Transverse colon (tissue), 4 donors: Measurements from ENCODE around the gene AOPEP. TPM values are rescaled to one million over a fixed set of nuclear protein-coding genes. Genes with fewer than 3 reads are reported as not detected.
A peak's percentile ranks its signal among the peaks of the same experiment; 100 is the strongest.

Source experiments
- DNase-seq: peaks from one replicate; pipeline ENCODE4 v3.0.0-alpha.2; 2019
- H3K27ac ChIP-seq, 4 donors: fragments of 200-600 bp; sonication (generic); 2 replicates each; pipeline ENCODE4 v1.5.1; 2016 to 2018; ENCODE audit warnings: inconsistent platforms in 4 of 4
- H3K27me3 ChIP-seq: fragments of 200-600 bp; sonication (generic); 2 replicates; pipeline ENCODE4 v1.5.1; 2017; ENCODE audit warnings: inconsistent platforms
- H3K36me3 ChIP-seq, 4 donors: fragments of 200-600 bp; sonication (generic); 2 replicates each; pipeline ENCODE4 v1.5.1; 2017 to 2019; ENCODE audit warnings: inconsistent platforms in 4 of 4
- H3K4me1 ChIP-seq, 4 donors: fragments of 200-600 bp; sonication (generic); 2 replicates each; pipeline ENCODE4 v1.5.1; 2017 to 2020; ENCODE audit warnings: inconsistent platforms in 4 of 4
- H3K4me3 ChIP-seq, 4 donors: fragments of 200-600 bp; sonication (generic); 1 replicate in 1 of 4; 2 replicates in 3 of 4; pipeline versions ENCODE4 v1.5.1 to v1.6.1; 2017 to 2019; ENCODE audit warnings: inconsistent platforms in 4 of 4
- H3K9me3 ChIP-seq, 2 donors: fragments of 200-600 bp; sonication (generic); 2 replicates each; pipeline ENCODE4 v1.5.1; 2017 to 2019; ENCODE audit warnings: inconsistent platforms in 2 of 2
- CTCF ChIP-seq, 5 experiments: fragments of 200-600 bp in 3 of 5; fragments of 450-650 bp in 2 of 5; sonication (generic) in 3 of 5; IDR thresholded peaks; 1 replicate in 2 of 5; 2 replicates in 3 of 5; pipeline ENCODE4 v1.5.1; 2016 to 2017; ENCODE audit warnings: antibody characterized with exemption in 5 of 5, inconsistent platforms in 3 of 5, mild to moderate bottlenecking in 2 of 5, moderate library complexity in 1 of 5
- EP300 ChIP-seq: sonication (generic); formaldehyde crosslinking; IDR thresholded peaks from one replicate; pipeline ENCODE4 v1.6.1; 2017; ENCODE audit warnings: antibody characterized with exemption, low read depth
- POLR2A ChIP-seq: fragments of 450-650 bp; IDR thresholded peaks from one replicate; pipeline ENCODE4 v1.6.1; 2016; ENCODE audit warnings: antibody characterized with exemption, mild to moderate bottlenecking, moderate library complexity
- POLR2AphosphoS5 ChIP-seq, 3 donors: sonication (generic); formaldehyde crosslinking; IDR thresholded peaks; one replicate each; pipeline ENCODE4 v1.6.1; 2016; ENCODE audit warnings: antibody characterized with exemption in 3 of 3
- WGBS, 2 donors: methylation state at CpG; one replicate each; pipeline ENCODE4 v1.1.5; 2018; ENCODE audit warnings: low coverage in 1 of 2; 5-methylcytosine and 5-hydroxymethylcytosine counted together
- in situ Hi-C, 4 donors: fragments of 200-750 bp; cut with MboI; loops; one replicate each; pipeline versions ENCODE4 v1.15.0 to v1.15.1; 2017; ENCODE audit warnings: low sequenced_read_pairs in 3 of 4, low pct_ligation_motif_present in 1 of 4, low pct_unique_long_range_greater_than_20kb in 1 of 4
- intact Hi-C: fragments of 100-400 bp; cut with DNase I; formaldehyde crosslinking; loops from one replicate; pipeline ENCODE4 v1.15.1; 2023; ENCODE audit warnings: low total_unique reads
- total RNA-seq, 4 donors: library from RNA; depleted of rRNA; stranded (reverse); fragments of >200 nt; gene quantifications; one replicate each; pipeline ENCODE4 v1.1.0, GENCODE V29; 2016

AOPEP gene
- total RNA-seq, 4 donors from 2014 or later: 53.0 to 129 (median 92.7) TPM

- in situ Hi-C loops (no loop called here), intact Hi-C loops (no loop called here)
- peaks cover 0 to 9% (median 3%) of the 10 kb centered on the region in 4 donors for H3K36me3 ChIP-seq
- H3K27ac ChIP-seq: peak overlapping the region; percentile 74 to 91 (median 83)
- no peaks in the 10 kb centered on the region for H3K27me3 ChIP-seq
- H3K4me3 ChIP-seq: no peak overlapping the region
- peaks cover 17 to 94% (median 58%) of the 10 kb centered on the region in 4 donors for H3K4me1 ChIP-seq
- TF ChIP-seq EP300 (no peak), POLR2AphosphoS5 (IDR thresholded peaks at IDR 0.05) (no peak), POLR2A (no peak), CTCF (IDR thresholded peaks at IDR 0.05) (no peak)
- H3K9me3 ChIP-seq: no peaks in the 10 kb centered on the region
- no peak for DNase-seq
- WGBS, 2 donors: 60% methylated on average over 12 of the region's 13 CpGs; no CpG with 5 or more reads in 1 of the 2 donors
These were observed 335.6 kb downstream of the AOPEP start for GRCh38 chr9:95061916-95062595.

- H3K36me3 ChIP-seq: peaks cover 0 to 9% (median 4%) of the 10 kb centered on the region in 4 donors
- in situ Hi-C loops: no loop called here
- peak overlapping the region; percentile 74 to 91 (median 83) for H3K27ac ChIP-seq
- peaks cover 17 to 95% (median 54%) of the 10 kb centered on the region in 4 donors for H3K4me1 ChIP-seq
- TF ChIP-seq POLR2A (no peak), CTCF (IDR thresholded peaks at IDR 0.05) (no peak), EP300 (no peak), POLR2AphosphoS5 (IDR thresholded peaks at IDR 0.05) (no peak)
- no peak for DNase-seq
- H3K4me3 ChIP-seq: no peak overlapping the region
- WGBS, 2 donors: 76 to 100% methylated on average over 2 to 7 of the region's 7 CpGs
- H3K9me3 ChIP-seq: no peaks in the 10 kb centered on the region
- no peaks in the 10 kb centered on the region for H3K27me3 ChIP-seq
- intact Hi-C loops: no loop called here
These were observed 336.1 kb downstream of the AOPEP start for GRCh38 chr9:95062596-95063065.

GRCh38 chr9:95063300-95063699 lies 336.8 kb downstream of the AOPEP start:
- no peak for DNase-seq
- Histone ChIP-seq H3K36me3 (peaks cover 0 to 11% (median 4%) of the 10 kb centered on the region in 4 donors), H3K4me3 (no peak overlapping the region), H3K9me3 (no peaks in the 10 kb centered on the region), H3K4me1 (peaks cover 17 to 88% (median 50%) of the 10 kb centered on the region in 4 donors), H3K27me3 (no peaks in the 10 kb centered on the region), H3K27ac (peak overlapping the region; percentile 74 to 91 (median 83))
- TF ChIP-seq EP300 (no peak), POLR2AphosphoS5 (IDR thresholded peaks at IDR 0.05) (no peak), CTCF (IDR thresholded peaks at IDR 0.05) (no peak), POLR2A (no peak)
- in situ Hi-C loops (no loop called here), intact Hi-C loops (no loop called here)
- 96 to 97% methylated on average over 4 to 10 of the region's 10 CpGs for WGBS, 2 donors

GRCh38 chr9:95065224-95065623 lies 338.7 kb downstream of the AOPEP start:
- TF ChIP-seq POLR2AphosphoS5 (IDR thresholded peaks at IDR 0.05) (no peak), EP300 (no peak), CTCF (IDR thresholded peaks at IDR 0.05) (no peak), POLR2A (no peak)
- 75% methylated on average over 11 of the region's 11 CpGs; no CpG with 5 or more reads in 1 of the 2 donors for WGBS, 2 donors
- Histone ChIP-seq H3K9me3 (no peaks in the 10 kb centered on the region), H3K36me3 (peaks cover 0 to 11% (median 4%) of the 10 kb centered on the region in 4 donors), H3K4me1 (peaks cover 21 to 83% (median 49%) of the 10 kb centered on the region in 4 donors), H3K27me3 (no peaks in the 10 kb centered on the region), H3K27ac (peak overlapping the region; percentile 74 to 91 (median 83)), H3K4me3 (no peak overlapping the region)
- intact Hi-C loops (no loop called here), in situ Hi-C loops (no loop called here)
- DNase-seq: no peak
